ENCODE data around the gene DENR. TPM values are rescaled to one million over a fixed set of nuclear protein-coding genes. Genes with fewer than 3 reads are reported as not detected.

DENR gene
- total RNA-seq, 1 donor from 2014 or later, result 68.4 TPM

- TF ChIP-seq CTCF (IDR thresholded peaks at IDR 0.05; ENCODE audit: unreplicated experiment), result no peak
- DNase-seq (ENCODE audit: low spot score, unreplicated experiment), result no peak
- Mint-ChIP-seq H3K4me3 (ENCODE audit: low read depth) (no peak overlapping the region), H3K36me3 (ENCODE audit: insufficient read depth) (no peaks in the 10 kb centered on the region), H3K27ac (no peak overlapping the region), H3K4me1 (ENCODE audit: low read depth) (peaks cover 5% of the 10 kb centered on the region), H3K9me3 (ENCODE audit: low read depth) (no peaks in the 10 kb centered on the region), H3K27me3 (no peaks in the 10 kb centered on the region)
These were observed 31.5 kb upstream of the DENR start for GRCh38 chr12:122721057-122721545.

- Mint-ChIP-seq H3K36me3 (ENCODE audit: insufficient read depth) (no peaks in the 10 kb centered on the region), H3K4me1 (ENCODE audit: low read depth) (peaks cover 9% of the 10 kb centered on the region), H3K9me3 (ENCODE audit: low read depth) (no peaks in the 10 kb centered on the region), H3K27ac (no peak overlapping the region), H3K27me3 (no peaks in the 10 kb centered on the region), H3K4me3 (ENCODE audit: low read depth) (no peak overlapping the region)
- TF ChIP-seq CTCF (IDR thresholded peaks at IDR 0.05; ENCODE audit: unreplicated experiment), result no peak
- no peak for DNase-seq (ENCODE audit: low spot score, unreplicated experiment)
These were observed 30.2 kb upstream of the DENR start for GRCh38 chr12:122722387-122722786.

- Mint-ChIP-seq H3K9me3 (ENCODE audit: low read depth) (no peaks in the 10 kb centered on the region), H3K4me3 (ENCODE audit: low read depth) (no peak overlapping the region)
- no peak for DNase-seq (ENCODE audit: low spot score, unreplicated experiment)
These were observed 27.9 kb upstream of the DENR start for GRCh38 chr12:122724641-122725243.

GRCh38 chr12:122725452-122726079 lies 27.1 kb upstream of the DENR start:
- Mint-ChIP-seq H3K4me3 (ENCODE audit: low read depth) (no peak overlapping the region), H3K36me3 (ENCODE audit: insufficient read depth) (no peaks in the 10 kb centered on the region), H3K27ac (peak overlapping the region; percentile 95), H3K4me1 (ENCODE audit: low read depth) (peaks cover 24% of the 10 kb centered on the region), H3K9me3 (ENCODE audit: low read depth) (no peaks in the 10 kb centered on the region), H3K27me3 (no peaks in the 10 kb centered on the region)
- DNase-seq (ENCODE audit: low spot score, unreplicated experiment), result no peak
- no peak for TF ChIP-seq CTCF (IDR thresholded peaks at IDR 0.05; ENCODE audit: unreplicated experiment)

More at GRCh38 chr12:122724641-122725243, 27.9 kb upstream of the DENR start:
- Mint-ChIP-seq H3K27me3 (no peaks in the 10 kb centered on the region), H3K27ac (peak overlapping the region; percentile 64), H3K36me3 (ENCODE audit: insufficient read depth) (no peaks in the 10 kb centered on the region), H3K4me1 (ENCODE audit: low read depth) (peaks cover 17% of the 10 kb centered on the region)
- no peak for TF ChIP-seq CTCF (IDR thresholded peaks at IDR 0.05; ENCODE audit: unreplicated experiment)

- no peak for DNase-seq (ENCODE audit: low spot score, unreplicated experiment)
- Mint-ChIP-seq H3K9me3 (ENCODE audit: low read depth) (no peaks in the 10 kb centered on the region), H3K27ac (peak overlapping the region; percentile 95), H3K4me3 (ENCODE audit: low read depth) (no peak overlapping the region), H3K27me3 (no peaks in the 10 kb centered on the region), H3K4me1 (ENCODE audit: low read depth) (peaks cover 30% of the 10 kb centered on the region), H3K36me3 (ENCODE audit: insufficient read depth) (no peaks in the 10 kb centered on the region)
- no peak for TF ChIP-seq CTCF (IDR thresholded peaks at IDR 0.05; ENCODE audit: unreplicated experiment)
These were observed 26.5 kb upstream of the DENR start for GRCh38 chr12:122726080-122726558.
